Measurements from ENCODE around the gene LRMDA. TPM values are rescaled to one million over a fixed set of nuclear protein-coding genes. Genes with fewer than 3 reads are reported as not detected.

The LRMDA gene
- total and polyA plus RNA-seq, 2 of the 4 experiments (the other 2 are of a cell fraction), result 0.07 TPM; not detected in 1

DNA sequence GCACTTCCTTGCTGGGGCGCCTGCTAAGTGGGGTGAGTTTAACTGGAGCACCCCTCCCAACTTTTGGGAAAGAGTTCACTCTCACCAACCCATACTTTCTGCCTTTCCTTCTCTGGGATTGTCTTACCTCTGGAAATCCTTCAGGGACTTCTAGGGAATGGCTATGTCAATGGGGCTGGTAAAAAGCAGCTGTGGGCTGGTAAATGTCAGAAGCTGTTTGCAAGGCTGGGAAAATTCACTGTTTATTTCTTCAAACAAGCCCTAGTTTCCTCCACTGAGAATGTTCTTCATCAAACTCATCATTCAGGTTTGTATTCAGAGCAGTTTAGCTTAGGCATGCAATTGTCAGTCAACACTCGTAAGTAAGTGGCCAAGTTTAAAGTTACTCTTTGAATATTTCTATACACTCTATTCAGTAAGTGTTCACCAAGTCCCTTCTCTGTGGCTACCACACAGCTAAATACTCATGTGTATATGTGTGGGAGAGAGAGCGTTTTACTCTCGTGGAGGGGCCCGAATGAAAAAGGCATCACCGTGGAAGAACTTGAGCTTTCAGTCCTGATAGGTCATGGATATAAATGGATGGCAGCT lies 654.8 kb downstream of the LRMDA start:
- no peak overlapping the region for H3K4me2 ChIP-seq (ENCODE audit: low read depth, low read length)
- no peak overlapping the region for H3K56ac ChIP-seq (ENCODE audit: extremely low read depth, insufficient read depth, low read length)
- H2AK5ac ChIP-seq (ENCODE audit: low read depth, low read length), result no peak overlapping the region
- no peak overlapping the region for H4K5ac ChIP-seq (ENCODE audit: low read depth, low read length)
- no TSS peak for BruUV-seq (replicated peaks)
- no peak overlapping the region for H3K18ac ChIP-seq (ENCODE audit: low read depth, low read length)
- dilution Hi-C loops (cut with HindIII; ENCODE audit: low sequenced_read_pairs, unreplicated experiment), result no loop called here
- no peak overlapping the region for H3K27ac ChIP-seq (ENCODE audit: insufficient read depth, low read length)
- no peaks in the 10 kb centered on the region for H3K79me1 ChIP-seq (ENCODE audit: low read depth in 1 of 2, low read length in 2 of 2)
- no peak overlapping the region for H3K4ac ChIP-seq (ENCODE audit: low read depth, low read length)
- no peak overlapping the region for H2BK120ac ChIP-seq (ENCODE audit: low read depth, low read length)
- no peaks in the 10 kb centered on the region for H3K4me1 ChIP-seq (ENCODE audit: control insufficient read depth, insufficient read depth, low read length)
- H4K8ac ChIP-seq (ENCODE audit: low read depth in 2 of 2, low read length in 2 of 2), result no peak overlapping the region
- H3K27me3 ChIP-seq (ENCODE audit: control insufficient read depth, insufficient read depth, low read length), result no peaks in the 10 kb centered on the region; the same call in none of the 2 replicates
- no peak overlapping the region for H3K14ac ChIP-seq (replicated peaks; ENCODE audit: low read depth, low read length)
- no peak overlapping the region for H2BK15ac ChIP-seq (ENCODE audit: low read depth, low read length)
- H3K23ac ChIP-seq (ENCODE audit: low read depth, low read length), result no peak overlapping the region
- no peaks in the 10 kb centered on the region; the same call in 1 of the 2 replicates for H3K9me3 ChIP-seq (ENCODE audit: control insufficient read depth, insufficient read depth, low read length)
- POLR2A ChIA-PET (ENCODE audit: unreplicated experiment), result interaction anchor here (0.6 kb wide), 1 partner anchor 459 kb away, joined by 4 read pairs; no protein-coding TSS in a partner anchor
- H4K91ac ChIP-seq (ENCODE audit: insufficient read depth, low read depth, low read length), result no peak overlapping the region
- no peak overlapping the region for H2BK5ac ChIP-seq (ENCODE audit: low read depth, low read length, poor library complexity, severe bottlenecking)
- H3K36me3 ChIP-seq (ENCODE audit: control insufficient read depth, insufficient read depth, low read length), result no peaks in the 10 kb centered on the region
- H3K9me1 ChIP-seq (ENCODE audit: insufficient read depth, low read length), result no peaks in the 10 kb centered on the region
- in situ Hi-C loops (cut with MboI; ENCODE audit: low sequenced_read_pairs), result no loop called here
- no peak overlapping the region for H2AK9ac ChIP-seq (replicated peaks; ENCODE audit: low read depth, low read length, poor library complexity)
- H2AFZ ChIP-seq (replicated peaks; ENCODE audit: low read length, poor library complexity), result no peak overlapping the region
- no peaks in the 10 kb centered on the region for H4K20me1 ChIP-seq (ENCODE audit: insufficient read depth, low read length)
- CTCF ChIA-PET, result no interaction called here
- peak; percentile 57 for ATAC-seq (ENCODE audit: low read depth)
- intact Hi-C loops (cut with micrococcal nuclease), result no loop called here
- no peak overlapping the region for H3K4me3 ChIP-seq (ENCODE audit: insufficient read depth, low read depth, low read length)
- DNase-seq, result no peak
- WGBS, 2 experiments (ENCODE audit: extremely low coverage in 2 of 2, insufficient read length in 1 of 2), result 0% methylated on average over 1 of the region's 6 CpGs; no CpG with 5 or more reads in 1 of the 2 experiments
- no peak overlapping the region for H2BK20ac ChIP-seq (ENCODE audit: low read depth, low read length)
- no peak overlapping the region for H3K9ac ChIP-seq (ENCODE audit: low read depth, low read length)
- TF ChIP-seq NFE2L2 (IDR thresholded peaks at IDR 0.05; ENCODE audit: low read depth, low read length) (no peak), CHD1 (IDR thresholded peaks at IDR 0.05; ENCODE audit: low read depth, low read length) (no peak), RCOR1 (IDR thresholded peaks at IDR 0.05; ENCODE audit: insufficient replicate concordance, low read length) (no peak), RAD21 (IDR thresholded peaks at IDR 0.05; ENCODE audit: low read length) (no peak), MAZ (IDR thresholded peaks at IDR 0.05; ENCODE audit: borderline replicate concordance, low read depth, low read length) (no peak), RFX5 (IDR thresholded peaks at IDR 0.05; ENCODE audit: low read depth, low read length) (no peak), MXI1 (IDR thresholded peaks at IDR 0.05; ENCODE audit: borderline replicate concordance, low read depth, low read length) (no peak), BHLHE40 (IDR thresholded peaks at IDR 0.05; ENCODE audit: low read depth, low read length) (no peak), CEBPB (IDR thresholded peaks at IDR 0.05; ENCODE audit: low read depth, low read length) (no peak), POLR2A (IDR thresholded peaks at IDR 0.05; ENCODE audit: low read depth, low read length) (no peak), SMC3 (IDR thresholded peaks at IDR 0.05; ENCODE audit: low read depth, low read length) (no peak), FOS (IDR thresholded peaks at IDR 0.05; ENCODE audit: low read depth, low read length) (no peak), MAFK (IDR thresholded peaks at IDR 0.05; ENCODE audit: low read depth, low read length) (no peak)
- TF ChIP-seq, protein P1, sequence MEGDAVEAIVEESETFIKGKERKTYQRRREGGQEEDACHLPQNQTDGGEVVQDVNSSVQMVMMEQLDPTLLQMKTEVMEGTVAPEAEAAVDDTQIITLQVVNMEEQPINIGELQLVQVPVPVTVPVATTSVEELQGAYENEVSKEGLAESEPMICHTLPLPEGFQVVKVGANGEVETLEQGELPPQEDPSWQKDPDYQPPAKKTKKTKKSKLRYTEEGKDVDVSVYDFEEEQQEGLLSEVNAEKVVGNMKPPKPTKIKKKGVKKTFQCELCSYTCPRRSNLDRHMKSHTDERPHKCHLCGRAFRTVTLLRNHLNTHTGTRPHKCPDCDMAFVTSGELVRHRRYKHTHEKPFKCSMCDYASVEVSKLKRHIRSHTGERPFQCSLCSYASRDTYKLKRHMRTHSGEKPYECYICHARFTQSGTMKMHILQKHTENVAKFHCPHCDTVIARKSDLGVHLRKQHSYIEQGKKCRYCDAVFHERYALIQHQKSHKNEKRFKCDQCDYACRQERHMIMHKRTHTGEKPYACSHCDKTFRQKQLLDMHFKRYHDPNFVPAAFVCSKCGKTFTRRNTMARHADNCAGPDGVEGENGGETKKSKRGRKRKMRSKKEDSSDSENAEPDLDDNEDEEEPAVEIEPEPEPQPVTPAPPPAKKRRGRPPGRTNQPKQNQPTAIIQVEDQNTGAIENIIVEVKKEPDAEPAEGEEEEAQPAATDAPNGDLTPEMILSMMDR (conservative IDR thresholded peaks at IDR 0.05; ENCODE audit: low read depth, low read length), result no peak
- TF ChIP-seq, protein P2, sequence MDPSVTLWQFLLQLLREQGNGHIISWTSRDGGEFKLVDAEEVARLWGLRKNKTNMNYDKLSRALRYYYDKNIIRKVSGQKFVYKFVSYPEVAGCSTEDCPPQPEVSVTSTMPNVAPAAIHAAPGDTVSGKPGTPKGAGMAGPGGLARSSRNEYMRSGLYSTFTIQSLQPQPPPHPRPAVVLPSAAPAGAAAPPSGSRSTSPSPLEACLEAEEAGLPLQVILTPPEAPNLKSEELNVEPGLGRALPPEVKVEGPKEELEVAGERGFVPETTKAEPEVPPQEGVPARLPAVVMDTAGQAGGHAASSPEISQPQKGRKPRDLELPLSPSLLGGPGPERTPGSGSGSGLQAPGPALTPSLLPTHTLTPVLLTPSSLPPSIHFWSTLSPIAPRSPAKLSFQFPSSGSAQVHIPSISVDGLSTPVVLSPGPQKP (IDR thresholded peaks at IDR 0.05; ENCODE audit: borderline replicate concordance, low read depth, low read length), result no peak
- TF ChIP-seq, protein P3, sequence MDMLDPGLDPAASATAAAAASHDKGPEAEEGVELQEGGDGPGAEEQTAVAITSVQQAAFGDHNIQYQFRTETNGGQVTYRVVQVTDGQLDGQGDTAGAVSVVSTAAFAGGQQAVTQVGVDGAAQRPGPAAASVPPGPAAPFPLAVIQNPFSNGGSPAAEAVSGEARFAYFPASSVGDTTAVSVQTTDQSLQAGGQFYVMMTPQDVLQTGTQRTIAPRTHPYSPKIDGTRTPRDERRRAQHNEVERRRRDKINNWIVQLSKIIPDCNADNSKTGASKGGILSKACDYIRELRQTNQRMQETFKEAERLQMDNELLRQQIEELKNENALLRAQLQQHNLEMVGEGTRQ (IDR thresholded peaks at IDR 0.05; ENCODE audit: low read depth, low read length), result no peak

Data from IMR-90 (cell line).